IPS DF 4.7 (cell line): ENCODE measurements around the gene CNTF.

Experiments used
- DNase-seq: peaks from one replicate; pipeline ENCODE4 v3.0.0-alpha.2; 2013; ENCODE audit warnings: low spot score; ENCODE audit errors: extremely low read depth

The CNTF gene

GRCh38 chr11:58606930-58607714 is 15.3 kb upstream of the CNTF start:
- DNase-seq, result no peak

- no peak for DNase-seq
Observed at GRCh38 chr11:58608331-58608730, 14.1 kb upstream of the CNTF start.

- no peak for DNase-seq
Observed at GRCh38 chr11:58609723-58610122, 12.7 kb upstream of the CNTF start.

GRCh38 chr11:58613228-58613627 is 9.2 kb upstream of the CNTF start:
- no peak for DNase-seq

GRCh38 chr11:58615559-58615958 is 6.9 kb upstream of the CNTF start:
- no peak for DNase-seq

DNA sequence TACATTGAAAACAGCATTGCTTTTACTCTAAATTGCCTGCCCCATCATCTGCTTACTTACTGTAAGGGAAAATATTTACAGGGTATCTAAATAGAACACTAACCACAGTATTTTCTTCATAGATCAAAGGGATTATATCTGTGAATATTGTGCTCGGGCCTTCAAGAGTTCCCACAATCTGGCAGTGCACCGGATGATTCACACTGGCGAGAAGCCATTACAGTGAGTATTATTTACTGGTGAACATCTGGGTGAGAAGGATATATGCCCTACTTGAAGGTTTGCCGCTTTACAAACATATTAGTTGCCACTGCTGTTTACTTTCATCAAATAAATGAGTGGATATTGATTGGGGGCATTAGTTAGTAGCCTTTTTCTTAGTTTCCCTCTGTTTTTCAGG is 5.9 kb upstream of the CNTF start:
- no peak for DNase-seq

GRCh38 chr11:58617976-58618557 is 4.4 kb upstream of the CNTF start:
- DNase-seq, result no peak

DNA sequence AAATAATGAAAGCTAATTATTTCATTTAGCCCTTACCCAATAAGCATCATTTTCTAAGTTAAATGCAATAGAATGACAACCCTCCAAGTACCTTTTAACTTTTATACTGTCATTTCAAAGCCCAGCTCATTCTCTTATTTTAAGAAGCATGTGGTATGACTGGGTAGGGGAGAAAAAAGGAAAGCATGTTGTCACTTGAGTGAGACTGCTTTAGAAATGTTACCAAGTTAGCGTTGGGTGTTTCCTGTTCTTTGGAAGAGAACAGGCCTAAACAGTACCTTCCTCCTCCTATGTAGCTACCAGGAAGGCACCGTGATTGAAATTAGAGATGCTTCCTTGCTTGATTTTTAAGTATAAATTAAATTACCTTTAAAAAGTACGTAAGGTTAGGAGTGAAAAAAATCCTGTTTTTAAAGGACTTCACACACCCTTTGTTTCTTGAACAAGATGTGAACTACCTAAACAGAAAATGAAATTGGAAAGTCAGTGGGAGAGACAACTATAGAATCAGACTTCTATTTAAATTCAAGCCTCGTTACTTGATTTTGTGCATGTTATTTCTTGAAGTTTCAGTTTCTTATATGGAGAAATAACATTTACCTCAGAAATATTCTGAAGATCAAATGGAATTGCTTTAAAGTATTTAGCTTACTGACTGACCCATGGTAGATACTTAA is 741 bp upstream of the CNTF start:
- DNase-seq, result no peak

- no peak for DNase-seq
Observed at GRCh38 chr11:58625086-58625485, 2.6 kb downstream of the CNTF start.

DNA sequence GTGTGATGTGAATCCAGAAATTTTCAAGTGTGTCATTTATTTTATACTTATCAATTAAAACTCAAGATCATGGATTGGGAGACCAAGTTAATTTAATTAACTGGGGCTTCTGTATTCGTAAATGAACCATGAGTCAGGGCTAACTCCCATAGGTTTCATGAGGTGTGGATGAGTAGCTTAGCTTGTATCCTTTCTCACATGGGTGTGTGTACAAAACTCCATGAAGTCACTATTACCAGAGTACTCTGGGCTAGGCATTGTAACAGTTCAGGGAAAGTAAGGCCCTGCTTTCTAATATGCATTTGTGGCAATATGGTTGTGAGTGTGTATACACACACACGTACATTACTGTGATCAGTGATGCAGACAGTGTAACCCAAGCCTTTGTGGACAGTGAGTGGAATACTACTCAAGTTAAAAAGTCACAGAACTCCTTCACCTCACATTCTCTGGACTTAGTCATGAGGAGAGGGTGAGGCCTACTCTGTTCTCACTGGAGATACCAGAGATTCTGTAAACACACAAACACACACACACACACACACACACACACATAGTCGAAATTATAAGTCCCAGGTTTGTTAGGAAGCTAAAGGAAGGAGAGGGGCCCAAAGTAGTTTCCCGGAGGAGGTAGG is 3.5 kb downstream of the CNTF start:
- DNase-seq, result no peak

DNA sequence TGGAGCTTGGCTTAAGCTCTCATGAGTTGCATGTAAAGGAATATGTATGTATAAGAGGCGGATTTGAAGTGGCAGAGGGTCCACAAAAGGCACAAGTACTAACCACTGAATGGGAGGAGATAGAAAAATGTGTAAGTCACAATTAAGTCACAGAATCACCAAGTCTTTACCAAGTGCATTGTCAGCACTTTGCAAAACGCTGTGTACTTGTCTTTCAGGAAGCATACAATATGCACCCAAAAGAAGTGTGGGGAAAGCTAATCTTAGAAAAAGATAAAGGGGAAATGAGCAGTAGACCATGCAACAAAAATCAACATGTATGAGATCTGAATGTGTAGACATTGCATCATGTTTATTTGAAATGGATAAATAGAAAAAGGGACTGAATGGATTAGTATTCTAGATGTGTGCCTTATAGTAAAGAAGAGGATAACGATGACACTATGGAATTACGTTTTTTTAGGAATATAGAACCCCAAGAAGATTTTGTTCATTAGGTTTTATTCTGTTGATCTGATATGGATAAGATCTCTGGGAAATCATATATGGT is 4.5 kb downstream of the CNTF start:
- DNase-seq, result no peak

DNA sequence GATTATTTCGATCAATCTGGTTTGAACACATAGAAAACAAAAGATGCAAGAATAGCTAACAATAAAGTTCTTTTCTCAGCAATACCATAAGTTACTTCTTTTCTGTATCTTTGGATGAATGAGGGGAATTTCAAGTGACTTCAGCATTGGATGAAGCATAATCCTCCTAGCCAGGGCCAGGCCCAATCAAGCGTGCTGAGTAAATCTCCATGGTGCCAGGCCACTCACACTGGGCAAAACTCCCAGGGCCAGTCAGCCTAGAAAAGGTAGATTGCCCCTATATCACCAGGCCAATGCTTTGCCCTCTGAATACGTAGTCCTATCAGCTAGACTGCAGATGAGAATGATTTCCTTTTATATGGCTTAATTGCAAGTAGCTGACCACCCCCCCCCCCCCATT is 6.0 kb downstream of the CNTF start:
- no peak for DNase-seq

GRCh38 chr11:58629857-58630256 is 7.4 kb downstream of the CNTF start:
- peak; percentile 44 for DNase-seq

GRCh38 chr11:58631378-58631777 is 8.9 kb downstream of the CNTF start:
- no peak for DNase-seq

DNA sequence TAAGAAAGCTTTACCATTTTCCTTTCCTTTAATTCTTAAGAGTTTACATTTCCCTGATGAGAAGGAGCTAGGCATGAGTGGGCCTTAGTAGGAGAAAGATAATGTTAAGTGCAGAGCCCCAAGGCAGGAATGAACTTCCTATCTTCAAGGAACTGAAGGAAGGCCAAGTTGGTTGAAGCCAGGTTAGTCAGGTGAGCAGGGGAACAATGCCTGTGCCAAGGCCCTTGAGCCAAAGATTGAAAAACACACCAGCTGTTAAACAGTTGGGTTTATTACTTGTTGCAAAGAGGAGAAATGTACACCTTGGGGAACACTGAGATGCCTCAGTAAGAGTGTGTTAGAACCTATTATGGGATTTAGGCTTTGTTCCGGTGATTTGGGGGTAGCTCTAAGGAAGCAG is 10.0 kb downstream of the CNTF start:
- DNase-seq, result no peak

GRCh38 chr11:58636587-58636986 is 14.1 kb downstream of the CNTF start:
- no peak for DNase-seq

DNA sequence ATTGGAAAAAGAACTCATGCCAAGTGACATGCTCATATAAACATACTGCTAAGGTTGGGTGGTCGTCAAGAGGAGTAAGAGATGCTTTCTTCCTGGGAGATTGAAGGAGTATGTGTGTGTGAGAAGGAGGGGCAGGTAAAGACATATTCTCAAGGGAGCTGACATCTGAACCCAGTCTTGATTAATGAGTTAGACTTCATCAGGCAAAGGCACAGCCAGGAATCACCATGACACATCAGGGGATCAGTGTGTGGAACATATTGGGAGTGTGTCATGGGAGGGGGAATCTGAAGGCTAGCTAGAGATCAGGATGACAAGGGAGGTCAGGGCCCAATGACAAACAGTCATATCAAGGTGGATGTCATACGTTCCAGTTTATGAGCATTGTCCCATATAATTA is 14.9 kb downstream of the CNTF start:
- DNase-seq, result no peak

DNA sequence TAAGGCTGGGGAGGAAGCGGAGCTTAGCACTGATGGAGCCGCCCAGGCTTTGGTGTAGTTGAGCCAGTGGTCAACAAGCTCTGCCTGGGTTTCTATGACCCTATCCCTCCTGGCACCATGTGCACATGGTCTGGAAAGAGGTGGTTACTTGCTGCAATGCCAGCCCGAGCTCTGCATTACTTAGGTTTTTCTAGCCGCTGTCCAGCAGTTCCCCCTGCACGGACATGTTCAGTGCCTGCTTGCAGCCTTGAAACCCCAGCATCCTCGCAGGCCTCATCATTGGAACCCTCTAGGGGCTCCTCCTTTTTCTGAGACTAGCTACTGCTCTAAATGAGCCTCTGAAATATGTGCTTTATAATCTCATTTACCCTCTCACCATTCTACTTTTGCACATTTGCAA is 16.6 kb downstream of the CNTF start:
- DNase-seq, result no peak

DNA sequence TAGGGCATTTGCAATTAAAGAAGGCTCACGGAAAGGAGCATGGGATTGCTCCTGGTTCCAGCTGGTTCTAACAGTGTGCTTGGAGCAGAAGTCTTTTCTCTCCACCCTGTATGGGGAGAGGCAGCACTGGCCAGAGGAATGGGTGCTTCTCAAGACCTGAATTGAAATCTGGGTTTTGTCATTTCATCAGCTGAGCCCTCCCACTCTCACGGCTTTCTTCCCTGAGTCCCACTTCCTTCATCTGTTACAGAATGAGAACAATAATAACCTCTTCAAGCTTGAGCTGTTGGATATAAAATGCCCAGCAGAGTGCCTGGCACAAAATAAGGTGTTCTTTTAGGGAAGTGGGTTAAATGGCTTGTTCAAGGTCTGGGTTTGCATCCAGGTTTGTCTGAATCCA is 17.2 kb downstream of the CNTF start:
- DNase-seq, result no peak

GRCh38 chr11:58640386-58641023 is 18.0 kb downstream of the CNTF start:
- no peak for DNase-seq

DNA sequence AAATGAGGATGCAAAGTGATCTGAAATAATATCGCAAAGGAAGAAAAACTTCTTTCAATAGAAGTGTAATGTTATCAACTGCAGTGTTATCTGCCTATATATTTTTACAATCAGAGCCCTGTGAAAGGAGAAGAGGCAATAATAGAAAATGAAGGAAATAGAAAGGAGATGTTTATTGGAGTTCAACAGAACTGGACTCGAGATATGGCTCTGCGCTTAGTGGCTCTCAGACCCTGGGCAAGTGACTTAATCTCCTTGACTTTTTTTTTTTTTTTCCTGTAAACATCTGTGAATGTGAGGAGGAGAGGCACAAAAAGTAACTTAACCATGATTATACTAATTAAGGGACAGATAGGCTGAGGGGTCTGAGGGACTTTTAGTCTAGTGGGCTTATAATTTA is 18.9 kb downstream of the CNTF start:
- no peak for DNase-seq
